HAP-1 (cell line): ENCODE measurements around the gene SLC12A3.
"Not testable (repeated sequence)": the region's sequence is repeated elsewhere in the genome, so short reads cannot be mapped to it uniquely, and the experiment has no call there.

ENCODE experiments used
- DNase-seq, 2 experiments: peaks; one replicate each; pipeline ENCODE4 v3.0.0-alpha.2; 2016 to 2020; ENCODE audit warnings: low spot score in 2 of 2
- H3K27me3 ChIP-seq: fragments of 250-450 bp; sonication (Bioruptor Pico); 2 replicates; pipeline ENCODE4 v1.5.1; 2020; ENCODE audit warnings: low read depth, mild to moderate bottlenecking, moderate library complexity
- H3K36me3 ChIP-seq: fragments of 250-450 bp; sonication (Bioruptor Pico); replicated peaks from 2 replicates; pipeline ENCODE4 v1.5.1; 2020; ENCODE audit warnings: mild to moderate bottlenecking
- H3K4me1 ChIP-seq: fragments of 250-450 bp; sonication (Bioruptor Pico); 2 replicates; pipeline ENCODE4 v1.5.1; 2020; ENCODE audit warnings: mild to moderate bottlenecking
- H3K4me3 ChIP-seq: fragments of 250-450 bp; sonication (Bioruptor Pico); 2 replicates; pipeline ENCODE4 v1.5.1; 2020; ENCODE audit warnings: mild to moderate bottlenecking, moderate library complexity
- H3K9me3 ChIP-seq: fragments of 250-450 bp; sonication (Bioruptor Pico); 2 replicates; pipeline ENCODE4 v1.5.1; 2020; ENCODE audit warnings: mild to moderate bottlenecking, moderate library complexity
- in situ Hi-C: fragments of 300-500 bp; cut with MboI; formaldehyde crosslinking; loops from 3 replicates; pipeline ENCODE4 v1.14.3; 2020; ENCODE audit warnings: low sequenced_read_pairs, inconsistent platforms, mixed read lengths

Gene SLC12A3

GRCh38 chr16:56884026-56884582 lies 19.1 kb downstream of the SLC12A3 start:
- in situ Hi-C loops: no loop called here
- H3K27me3 ChIP-seq: no peaks in the 10 kb centered on the region
- H3K36me3 ChIP-seq: no peaks in the 10 kb centered on the region
- no peaks in the 10 kb centered on the region for H3K9me3 ChIP-seq
- no peaks in the 10 kb centered on the region for H3K4me1 ChIP-seq
- DNase-seq: no peak
- no peak overlapping the region for H3K4me3 ChIP-seq

- in situ Hi-C loops, DNase-seq: not testable (repeated sequence)
These were observed 19.9 kb downstream of the SLC12A3 start for GRCh38 chr16:56884929-56885328.

GRCh38 chr16:56885446-56886162 lies 20.6 kb downstream of the SLC12A3 start:
- Histone ChIP-seq H3K9me3 (no peaks in the 10 kb centered on the region), H3K4me3 (no peak overlapping the region), H3K4me1 (no peaks in the 10 kb centered on the region), H3K36me3 (no peaks in the 10 kb centered on the region), H3K27me3 (no peaks in the 10 kb centered on the region)
- in situ Hi-C loops: no loop called here
- no peak for DNase-seq

More at GRCh38 chr16:56884929-56885328, 19.9 kb downstream of the SLC12A3 start:
- not testable (repeated sequence) for H3K9me3 ChIP-seq, H3K4me3 ChIP-seq, H3K36me3 ChIP-seq, H3K4me1 ChIP-seq, H3K27me3 ChIP-seq

GRCh38 chr16:56886296-56886695 lies 21.3 kb downstream of the SLC12A3 start:
- Histone ChIP-seq H3K27me3 (no peaks in the 10 kb centered on the region), H3K36me3 (no peaks in the 10 kb centered on the region), H3K4me1 (no peaks in the 10 kb centered on the region), H3K9me3 (no peaks in the 10 kb centered on the region), H3K4me3 (no peak overlapping the region)
- no peak for DNase-seq
- in situ Hi-C loops: no loop called here

- Histone ChIP-seq H3K4me3 (no peak overlapping the region), H3K27me3 (no peaks in the 10 kb centered on the region), H3K9me3 (no peaks in the 10 kb centered on the region), H3K36me3 (no peaks in the 10 kb centered on the region), H3K4me1 (no peaks in the 10 kb centered on the region)
- no peak for DNase-seq
- in situ Hi-C loops: no loop called here
These were observed 21.8 kb downstream of the SLC12A3 start for GRCh38 chr16:56886826-56887225.

- no peak for DNase-seq
- in situ Hi-C loops: no loop called here
These were observed 23.8 kb downstream of the SLC12A3 start for GRCh38 chr16:56888806-56889205.

GRCh38 chr16:56889206-56889605 lies 24.2 kb downstream of the SLC12A3 start:
- in situ Hi-C loops: no loop called here
- no peaks in the 10 kb centered on the region for H3K4me1 ChIP-seq
- no peak overlapping the region for H3K4me3 ChIP-seq
- no peaks in the 10 kb centered on the region for H3K9me3 ChIP-seq
- H3K27me3 ChIP-seq: no peaks in the 10 kb centered on the region
- H3K36me3 ChIP-seq: no peaks in the 10 kb centered on the region
- no peak for DNase-seq

More at GRCh38 chr16:56888806-56889205, 23.8 kb downstream of the SLC12A3 start:
- Histone ChIP-seq H3K4me3 (no peak overlapping the region), H3K4me1 (no peaks in the 10 kb centered on the region), H3K27me3 (no peaks in the 10 kb centered on the region), H3K9me3 (no peaks in the 10 kb centered on the region), H3K36me3 (no peaks in the 10 kb centered on the region)

- in situ Hi-C loops: no loop called here
- DNase-seq: no peak
These were observed 26.7 kb downstream of the SLC12A3 start for GRCh38 chr16:56891685-56892084.

GRCh38 chr16:56892705-56893104 lies 27.7 kb downstream of the SLC12A3 start:
- H3K9me3 ChIP-seq: no peaks in the 10 kb centered on the region
- no peaks in the 10 kb centered on the region for H3K27me3 ChIP-seq
- H3K36me3 ChIP-seq: no peaks in the 10 kb centered on the region
- H3K4me1 ChIP-seq: no peaks in the 10 kb centered on the region
- in situ Hi-C loops: no loop called here
- no peak overlapping the region for H3K4me3 ChIP-seq
- DNase-seq: no peak

More at GRCh38 chr16:56891685-56892084, 26.7 kb downstream of the SLC12A3 start:
- Histone ChIP-seq H3K9me3 (no peaks in the 10 kb centered on the region), H3K4me1 (no peaks in the 10 kb centered on the region), H3K36me3 (no peaks in the 10 kb centered on the region), H3K27me3 (no peaks in the 10 kb centered on the region), H3K4me3 (no peak overlapping the region)

GRCh38 chr16:56894331-56894917 lies 29.4 kb downstream of the SLC12A3 start:
- H3K36me3 ChIP-seq: no peaks in the 10 kb centered on the region
- no peaks in the 10 kb centered on the region for H3K27me3 ChIP-seq
- no peak for DNase-seq
- in situ Hi-C loops: no loop called here
- no peaks in the 10 kb centered on the region for H3K9me3 ChIP-seq
- H3K4me3 ChIP-seq: no peak overlapping the region
- no peaks in the 10 kb centered on the region for H3K4me1 ChIP-seq

GRCh38 chr16:56895813-56896212 lies 30.8 kb downstream of the SLC12A3 start:
- Histone ChIP-seq H3K9me3 (no peaks in the 10 kb centered on the region), H3K4me3 (no peak overlapping the region), H3K27me3 (no peaks in the 10 kb centered on the region), H3K36me3 (no peaks in the 10 kb centered on the region), H3K4me1 (no peaks in the 10 kb centered on the region)
- no peak for DNase-seq
- in situ Hi-C loops: no loop called here

- Histone ChIP-seq H3K4me1 (no peaks in the 10 kb centered on the region), H3K4me3 (no peak overlapping the region), H3K36me3 (no peaks in the 10 kb centered on the region), H3K27me3 (no peaks in the 10 kb centered on the region), H3K9me3 (no peaks in the 10 kb centered on the region)
- DNase-seq: no peak
- in situ Hi-C loops: no loop called here
These were observed 31.2 kb downstream of the SLC12A3 start for GRCh38 chr16:56896244-56896643.

GRCh38 chr16:56897026-56897799 lies 32.2 kb downstream of the SLC12A3 start:
- H3K4me1 ChIP-seq: no peaks in the 10 kb centered on the region
- H3K27me3 ChIP-seq: no peaks in the 10 kb centered on the region
- no peaks in the 10 kb centered on the region for H3K36me3 ChIP-seq
- no peaks in the 10 kb centered on the region for H3K9me3 ChIP-seq
- no peak for DNase-seq
- H3K4me3 ChIP-seq: no peak overlapping the region
- in situ Hi-C loops: no loop called here

- Histone ChIP-seq H3K9me3 (no peaks in the 10 kb centered on the region), H3K4me1 (no peaks in the 10 kb centered on the region), H3K36me3 (no peaks in the 10 kb centered on the region), H3K4me3 (no peak overlapping the region), H3K27me3 (no peaks in the 10 kb centered on the region)
- DNase-seq: no peak
- in situ Hi-C loops: no loop called here
These were observed 33.8 kb downstream of the SLC12A3 start for GRCh38 chr16:56898847-56899246.
